HG02571 (cell line): ENCODE measurements around the gene SIM2.

ENCODE experiments used
- ATAC-seq: cut with Tn5 transposase; IDR thresholded peaks from one replicate; pipeline ENCODE4 v1.9.1; 2021; ENCODE audit warnings: mild to moderate bottlenecking, moderate library complexity; ENCODE audit not compliant: unreplicated experiment

Gene SIM2

DNA sequence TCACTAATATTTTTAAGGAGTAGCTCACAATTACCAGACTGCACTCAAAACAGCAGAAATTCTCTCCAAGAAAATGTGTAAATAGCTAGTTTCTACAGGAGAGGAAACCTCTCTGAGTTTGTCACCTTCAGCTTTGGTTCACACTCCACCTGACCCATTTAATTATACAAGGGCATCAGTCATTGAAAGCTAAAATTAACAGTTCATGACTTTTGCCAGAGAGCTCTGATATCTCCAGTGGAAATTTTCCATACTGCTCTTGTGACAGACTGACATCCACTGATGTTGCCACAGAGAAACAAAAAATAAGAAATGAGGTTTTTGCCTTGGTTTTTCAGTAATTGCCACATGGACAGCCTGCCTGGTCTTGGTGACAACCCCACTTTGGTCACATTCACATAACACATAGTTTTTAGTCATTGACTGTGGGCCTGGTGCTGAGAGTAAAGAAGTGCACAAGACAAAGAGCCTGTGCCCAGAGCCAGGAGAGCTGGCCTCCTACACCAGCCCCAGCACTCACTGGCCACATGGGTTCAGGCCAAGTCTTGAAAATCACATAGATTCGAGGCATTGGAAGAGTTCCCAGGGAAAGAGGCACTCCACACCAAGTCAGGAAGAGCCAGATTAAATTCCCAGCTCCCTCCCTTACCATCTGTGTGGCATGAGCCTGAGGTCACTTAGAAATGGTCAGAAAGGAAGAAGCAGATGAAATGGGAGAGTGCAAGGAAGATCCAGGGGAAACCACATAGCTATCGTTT, 13.8 kb upstream of the SIM2 start:
- ATAC-seq = no peak

GRCh38 chr21:36686955-36687354, 12.0 kb upstream of the SIM2 start:
- no peak for ATAC-seq

GRCh38 chr21:36688324-36688723, 10.6 kb upstream of the SIM2 start:
- ATAC-seq = no peak

DNA sequence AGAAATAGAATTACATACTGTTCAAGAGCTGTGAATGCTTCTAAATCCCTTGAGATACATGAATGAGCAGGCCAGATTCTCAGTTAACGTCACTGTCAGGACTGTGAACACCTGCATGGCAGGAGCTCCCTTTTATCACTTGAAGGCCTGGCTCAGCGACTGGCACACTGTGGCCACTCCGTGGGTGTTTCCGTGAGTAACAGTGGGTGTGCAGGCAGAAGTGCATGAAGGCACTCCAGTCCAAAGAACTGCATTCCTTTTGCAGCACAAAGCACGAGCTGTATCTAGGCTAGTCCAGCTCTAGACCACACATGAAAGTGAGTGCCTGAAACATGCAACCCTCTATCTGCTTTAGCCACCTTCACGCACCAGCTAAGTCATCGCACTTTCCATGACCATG, 9.6 kb upstream of the SIM2 start:
- ATAC-seq = no peak

DNA sequence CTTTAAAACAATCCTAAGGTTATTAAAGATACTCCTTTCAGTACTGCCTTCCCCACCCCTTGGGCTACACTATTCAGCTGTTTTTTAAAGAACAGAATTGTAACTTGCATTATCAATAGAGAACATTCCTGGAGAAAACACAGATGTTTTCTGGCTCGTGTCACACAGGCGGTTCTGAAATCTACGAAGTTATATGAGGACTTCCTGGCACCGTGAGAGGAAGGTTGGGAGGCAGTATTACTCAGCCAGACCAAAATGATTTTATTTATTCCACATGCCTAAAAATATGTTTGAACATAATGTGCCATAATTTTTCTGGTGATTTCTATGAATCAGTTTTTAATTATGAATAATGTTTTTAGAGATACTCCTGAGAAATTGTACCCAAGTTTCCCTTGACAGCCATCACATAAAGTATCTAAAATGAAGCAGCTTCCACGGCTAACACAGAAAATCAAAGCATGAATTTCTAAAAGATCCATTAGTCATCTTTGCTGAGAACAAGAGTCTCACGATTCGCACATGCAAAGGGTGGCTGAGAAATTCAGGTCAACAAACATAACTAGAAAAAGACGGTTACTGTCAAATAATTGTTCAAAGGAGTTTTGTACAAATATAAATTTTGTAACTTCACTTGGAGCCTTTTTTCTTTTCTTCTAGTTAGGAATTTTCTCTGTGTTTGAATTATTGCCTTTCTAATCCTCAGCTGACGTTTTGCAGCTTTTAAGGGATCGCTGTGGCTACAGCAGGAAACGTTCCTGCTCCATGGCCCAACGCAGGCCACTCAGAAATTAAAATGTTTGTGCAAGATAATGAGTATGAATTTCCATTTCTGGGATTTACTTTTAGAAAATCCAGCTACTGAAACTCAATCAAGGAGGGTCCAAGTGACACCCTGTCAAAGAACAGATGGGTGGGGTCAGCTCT, 8.0 kb upstream of the SIM2 start:
- ATAC-seq = no peak

- no peak for ATAC-seq
Measured at GRCh38 chr21:36691555-36692041, 7.3 kb upstream of the SIM2 start.

DNA sequence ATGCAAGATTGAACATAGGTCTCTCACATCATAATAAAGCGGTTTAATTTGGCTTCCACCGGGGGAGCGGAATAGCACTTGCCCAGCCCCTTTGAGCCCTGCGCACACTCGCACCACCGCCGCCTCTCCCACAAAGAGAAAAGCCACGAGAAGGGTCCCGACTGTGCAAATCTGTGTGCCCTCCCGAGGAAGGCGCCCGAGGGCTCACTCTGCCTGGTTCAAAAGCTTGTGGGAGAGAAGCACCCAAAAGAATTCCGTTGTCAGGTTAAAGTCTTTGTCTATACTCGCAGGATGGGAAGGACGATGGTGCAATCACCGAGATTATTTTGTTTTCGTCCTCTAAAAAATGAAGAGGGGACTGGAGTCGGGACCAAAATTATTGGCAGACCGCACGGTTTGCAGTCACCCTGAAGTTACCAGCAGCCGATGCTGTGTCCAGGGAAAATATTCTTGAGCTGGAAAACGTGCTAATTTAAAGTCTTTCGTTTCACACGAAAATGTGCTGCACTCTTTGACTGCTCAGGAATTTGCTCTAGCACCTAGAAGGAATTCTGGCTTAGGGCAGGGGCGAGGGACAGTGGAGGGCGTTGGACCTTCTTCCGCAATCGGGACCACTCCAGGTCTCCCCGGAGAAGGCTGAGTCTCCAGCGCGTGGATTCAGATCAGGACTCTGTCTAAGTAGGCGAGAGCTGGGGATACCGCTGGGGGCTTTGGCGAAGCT, 6.6 kb upstream of the SIM2 start:
- no peak for ATAC-seq

GRCh38 chr21:36692835-36693488, 6.0 kb upstream of the SIM2 start:
- ATAC-seq = no peak

DNA sequence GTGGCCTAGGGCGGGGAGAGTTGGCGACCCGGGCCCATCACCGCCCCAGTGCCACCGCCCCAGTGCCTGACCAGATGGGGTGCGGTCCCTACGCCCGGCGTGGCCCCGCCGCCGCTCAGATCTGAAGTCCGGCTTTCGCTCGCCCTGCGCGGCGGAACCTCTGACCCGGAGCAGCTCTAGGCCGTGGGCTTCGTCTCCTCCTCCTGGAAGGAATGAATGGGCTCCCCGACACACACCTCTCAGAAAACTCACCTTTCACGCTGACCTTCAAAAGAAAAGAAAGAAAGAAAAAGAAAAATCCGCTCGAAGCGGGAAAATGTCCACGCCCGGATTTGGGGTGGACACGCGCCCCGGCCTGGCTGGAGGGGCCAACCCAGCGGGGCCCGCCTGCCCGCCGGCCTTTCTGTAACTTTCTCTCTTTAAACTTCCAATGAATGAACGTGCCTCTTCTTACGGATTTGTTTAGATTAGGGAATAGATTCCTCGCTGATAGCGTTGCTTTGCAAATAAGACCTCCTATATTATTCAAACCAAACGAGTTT, 5.4 kb upstream of the SIM2 start:
- no peak for ATAC-seq

DNA sequence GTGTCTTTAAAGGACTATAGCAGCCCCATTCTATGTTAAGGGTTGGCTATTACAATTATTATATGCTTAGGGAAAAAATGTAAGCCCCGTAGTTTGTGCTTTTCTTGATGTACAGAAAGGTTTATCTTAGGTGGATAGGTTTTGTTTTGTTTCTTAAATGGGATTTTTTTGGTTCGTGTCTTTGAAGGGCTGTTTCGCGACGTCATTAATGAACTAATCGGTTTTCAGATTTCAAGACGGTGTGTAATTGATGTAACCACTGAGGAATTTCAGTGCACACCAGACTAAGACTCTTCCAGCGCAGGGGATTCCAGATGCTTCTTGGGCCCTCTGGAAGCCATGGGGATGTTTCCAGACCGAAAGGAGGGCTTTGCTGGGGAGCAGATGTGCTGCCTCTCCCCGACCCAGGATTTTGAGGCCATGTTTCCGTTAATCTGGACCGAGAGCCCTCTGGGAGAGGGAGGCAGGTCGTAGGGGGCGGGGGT, 4.8 kb upstream of the SIM2 start:
- no peak for ATAC-seq

- ATAC-seq = no peak
Measured at GRCh38 chr21:36694593-36695282, 4.2 kb upstream of the SIM2 start.

GRCh38 chr21:36695283-36695634, 3.7 kb upstream of the SIM2 start:
- no peak for ATAC-seq

GRCh38 chr21:36695671-36696389, 3.1 kb upstream of the SIM2 start:
- no peak for ATAC-seq

DNA sequence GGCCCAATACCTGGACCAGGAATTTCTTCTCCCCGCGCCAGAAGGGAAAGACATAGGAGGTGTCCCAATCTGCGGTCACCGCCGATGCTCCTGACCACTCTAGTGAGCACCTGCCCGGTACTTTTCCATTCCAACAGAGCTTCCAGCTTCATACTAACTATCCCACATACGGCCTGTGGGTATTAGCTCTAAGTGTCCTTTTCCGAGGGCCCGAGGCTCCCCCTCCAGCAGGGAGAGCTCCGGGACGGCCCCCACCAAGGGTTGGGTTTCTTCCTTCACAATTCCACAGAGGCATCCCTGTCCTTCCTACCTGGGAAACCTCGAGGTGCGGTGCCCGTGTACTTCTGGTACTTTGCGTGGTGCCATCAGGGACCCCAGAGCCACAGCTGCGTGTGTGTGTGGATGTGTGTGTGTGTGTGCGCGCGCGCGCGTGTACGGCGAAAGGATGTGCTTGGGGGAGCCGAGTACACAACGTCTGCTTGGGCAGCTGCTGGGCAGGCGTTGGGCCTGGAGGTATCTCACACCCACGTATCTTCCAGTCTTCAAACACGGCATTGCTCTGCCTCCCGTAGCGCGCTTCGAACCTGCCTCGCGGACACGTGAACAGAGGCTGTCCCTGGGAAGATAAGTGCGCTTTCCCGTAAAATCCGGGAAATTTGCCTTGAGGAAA, 2.4 kb upstream of the SIM2 start:
- no peak for ATAC-seq

- no peak for ATAC-seq
Measured at GRCh38 chr21:36697060-36697850, 1.7 kb upstream of the SIM2 start.

GRCh38 chr21:36697851-36698384, 997 bp upstream of the SIM2 start:
- no peak for ATAC-seq

DNA sequence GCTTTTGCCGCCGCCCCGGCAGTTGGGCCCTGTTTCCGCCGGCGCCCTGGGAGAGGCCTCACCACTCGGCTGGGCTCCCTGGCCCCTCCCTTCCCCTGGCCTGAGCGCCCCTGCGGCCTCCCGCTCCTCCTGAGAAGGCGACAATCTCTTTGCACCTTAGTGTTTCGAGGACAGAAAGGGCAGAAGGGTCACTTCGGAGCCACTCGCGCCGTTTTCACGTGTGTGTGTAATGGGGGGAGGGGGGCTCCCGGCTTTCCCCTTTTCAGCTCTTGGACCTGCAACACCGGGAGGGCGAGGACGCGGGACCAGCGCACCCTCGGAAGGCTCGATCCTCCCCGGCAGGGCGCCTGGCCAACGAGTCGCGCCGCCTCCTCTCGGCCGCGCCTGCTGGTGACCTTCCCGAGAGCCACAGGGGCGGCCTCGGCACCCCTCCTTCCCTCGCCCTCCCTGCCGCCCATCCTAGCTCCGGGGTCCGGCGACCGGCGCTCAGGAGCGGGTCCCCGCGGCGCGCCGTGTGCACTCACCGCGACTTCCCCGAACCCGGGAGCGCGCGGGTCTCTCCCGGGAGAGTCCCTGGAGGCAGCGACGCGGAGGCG, 432 bp upstream of the SIM2 start:
- no peak for ATAC-seq
